ENCODE measurements around the gene UCN2. TPM values are rescaled to one million over a fixed set of nuclear protein-coding genes. Genes with fewer than 3 reads are reported as not detected.

The UCN2 gene
- total RNA-seq, 1 experiment from 2014 or later: 14.9 TPM

DNA sequence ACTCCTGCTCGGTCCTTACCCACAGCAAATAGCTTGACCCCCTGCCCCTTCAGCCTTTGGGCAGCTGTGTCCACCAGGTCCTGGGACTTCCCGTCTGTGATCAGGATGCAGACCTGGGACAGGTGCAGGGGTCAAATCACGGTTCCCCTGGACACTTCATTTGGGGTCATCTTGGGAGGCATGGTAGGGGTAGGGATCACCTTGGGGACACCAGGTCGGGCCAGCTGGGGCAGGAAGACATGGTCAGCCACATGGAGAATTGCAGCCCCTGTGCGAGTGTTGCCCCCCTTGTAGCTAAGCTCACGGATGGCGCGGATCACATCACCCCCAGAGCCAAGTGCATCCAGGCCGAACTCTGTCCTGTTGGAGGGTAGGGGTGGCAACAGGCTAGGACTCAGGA, 29.8 kb upstream of the UCN2 start:
- in situ Hi-C loops (cut with HindIII; ENCODE audit: low pct_unique_long_range_greater_than_20kb, low sequenced_read_pairs): no loop called here

DNA sequence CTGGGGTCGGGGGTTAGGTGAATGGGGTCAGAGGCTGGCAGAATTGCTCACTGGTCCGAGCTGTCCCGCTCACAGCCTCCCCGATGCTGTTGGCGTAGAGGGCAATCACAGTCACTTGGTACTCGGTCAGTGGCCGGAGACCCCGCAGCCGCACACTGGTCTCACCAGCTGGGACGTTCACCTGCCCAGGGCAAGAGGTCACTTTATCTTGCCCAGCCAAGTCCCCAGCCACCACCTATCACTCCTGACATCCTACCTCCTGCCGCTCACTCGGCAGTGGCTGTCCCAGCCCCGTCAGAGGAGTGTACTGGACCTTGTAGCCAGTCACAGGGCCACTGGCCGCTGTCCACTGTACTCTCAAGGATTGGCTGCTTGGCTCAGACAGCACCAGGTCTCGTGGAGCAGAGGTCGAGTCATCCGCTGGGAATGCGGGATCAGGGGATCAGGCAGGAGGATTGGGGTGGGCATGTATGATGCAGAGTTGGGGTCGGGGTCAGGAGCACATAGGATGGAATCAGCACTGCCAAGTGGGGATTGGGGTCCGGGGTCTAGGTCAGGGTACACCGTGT, 29.0 kb upstream of the UCN2 start:
- no peak for DNase-seq (ENCODE audit: low read depth, low spot score)
- in situ Hi-C loops (cut with HindIII; ENCODE audit: low pct_unique_long_range_greater_than_20kb, low sequenced_read_pairs): no loop called here

More for the DNA sequence above, 29.8 kb upstream of the UCN2 start:
- no peak for DNase-seq (ENCODE audit: low read depth, low spot score)

DNA sequence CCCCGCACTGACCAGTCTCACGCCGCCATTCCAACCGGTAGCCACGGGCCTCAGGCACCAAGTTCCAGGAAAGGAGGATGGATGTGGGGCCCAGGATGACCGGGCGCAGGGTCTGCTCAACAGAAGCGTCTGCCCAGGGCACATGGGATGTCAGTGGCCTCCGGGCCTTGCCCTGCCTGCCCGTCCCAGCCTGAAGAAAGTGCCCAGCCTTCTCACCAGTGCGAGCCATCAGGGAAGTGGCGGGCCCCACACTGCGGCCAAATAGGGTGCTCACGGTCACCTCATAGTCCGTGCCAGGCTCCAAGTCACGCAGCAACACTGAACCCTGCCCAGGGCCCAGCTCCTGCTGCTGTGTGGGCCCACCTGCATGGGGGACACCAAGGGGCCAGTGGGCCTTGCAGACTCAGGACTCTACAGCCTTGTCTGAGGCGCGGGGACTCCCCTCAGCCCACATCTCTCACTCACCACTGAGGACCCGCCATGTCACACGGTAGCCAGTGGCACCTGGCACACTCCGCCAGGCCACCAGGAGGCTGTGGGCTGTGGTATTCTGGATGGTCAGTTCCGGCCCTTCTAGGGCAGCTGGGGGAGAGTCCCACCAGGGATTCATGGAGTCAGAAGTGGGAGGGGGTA, 28.4 kb upstream of the UCN2 start:
- in situ Hi-C loops (cut with HindIII; ENCODE audit: low pct_unique_long_range_greater_than_20kb, low sequenced_read_pairs): no loop called here
- DNase-seq (ENCODE audit: low read depth, low spot score): no peak

DNA sequence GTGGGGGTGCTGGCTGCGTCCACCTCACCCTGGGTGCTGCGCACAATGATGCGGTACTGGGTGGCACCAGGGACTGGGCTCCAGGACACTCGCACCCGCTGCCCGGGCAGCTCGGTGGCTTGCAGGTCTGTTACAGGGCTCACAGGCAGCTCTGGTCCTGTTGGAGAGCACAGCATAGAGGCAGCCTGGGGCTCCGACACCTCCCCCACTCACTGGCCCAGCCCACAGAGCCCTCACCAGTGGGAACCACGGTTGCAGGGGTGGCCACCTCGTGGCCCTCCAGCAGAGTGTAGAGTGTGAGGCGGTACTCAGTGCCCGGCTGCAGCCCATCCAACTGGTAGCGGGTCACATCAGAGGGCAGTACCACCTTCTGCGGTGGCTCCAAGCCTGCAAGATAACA, 27.9 kb upstream of the UCN2 start:
- in situ Hi-C loops (cut with HindIII; ENCODE audit: low pct_unique_long_range_greater_than_20kb, low sequenced_read_pairs): no loop called here
- DNase-seq (ENCODE audit: low read depth, low spot score): no peak

DNA sequence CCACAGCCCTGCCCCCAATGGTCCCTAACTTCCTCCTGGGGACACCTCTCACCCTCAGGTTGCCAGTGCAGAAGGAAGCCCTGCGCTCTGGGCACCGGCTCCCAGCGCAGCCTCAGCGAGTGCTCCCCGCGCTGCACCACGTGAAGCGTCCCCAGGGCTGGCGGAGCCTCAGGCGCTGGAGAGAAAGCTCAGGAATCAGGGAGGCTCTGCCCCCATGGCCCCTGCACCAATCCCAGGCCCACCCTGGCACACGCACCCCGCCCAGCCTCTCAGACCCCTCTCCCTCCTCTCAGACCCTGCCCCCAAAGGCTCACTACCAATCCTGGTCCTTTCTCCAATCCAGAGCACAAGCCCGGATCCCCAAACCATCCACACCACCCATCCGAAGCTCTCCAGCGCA, 24.6 kb upstream of the UCN2 start:
- in situ Hi-C loops (cut with HindIII; ENCODE audit: low pct_unique_long_range_greater_than_20kb, low sequenced_read_pairs): no loop called here

DNA sequence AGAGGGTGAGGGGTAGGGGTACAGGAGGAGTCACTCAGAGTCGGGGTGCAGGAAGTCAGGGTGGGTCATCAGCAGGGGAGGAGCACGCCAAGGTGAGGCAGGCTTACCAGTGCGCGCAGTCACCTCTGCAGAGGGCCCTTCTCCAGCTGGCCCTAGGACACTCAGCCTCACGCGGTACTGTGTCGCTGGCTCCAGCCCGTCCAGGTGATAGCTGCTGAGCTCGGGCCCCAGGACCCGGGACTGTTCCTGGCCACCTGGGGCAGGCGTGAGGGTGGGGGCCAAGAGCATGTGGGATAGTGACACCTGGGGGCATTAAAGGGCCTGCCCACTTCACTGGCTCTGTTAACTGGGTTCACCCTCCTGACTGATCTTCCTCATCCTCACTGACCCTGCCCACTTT, 24.1 kb upstream of the UCN2 start:
- no peak for DNase-seq (ENCODE audit: low read depth, low spot score)
- in situ Hi-C loops (cut with HindIII; ENCODE audit: low pct_unique_long_range_greater_than_20kb, low sequenced_read_pairs): no loop called here

More for the DNA sequence above, 24.6 kb upstream of the UCN2 start:
- DNase-seq (ENCODE audit: low read depth, low spot score): no peak

DNA sequence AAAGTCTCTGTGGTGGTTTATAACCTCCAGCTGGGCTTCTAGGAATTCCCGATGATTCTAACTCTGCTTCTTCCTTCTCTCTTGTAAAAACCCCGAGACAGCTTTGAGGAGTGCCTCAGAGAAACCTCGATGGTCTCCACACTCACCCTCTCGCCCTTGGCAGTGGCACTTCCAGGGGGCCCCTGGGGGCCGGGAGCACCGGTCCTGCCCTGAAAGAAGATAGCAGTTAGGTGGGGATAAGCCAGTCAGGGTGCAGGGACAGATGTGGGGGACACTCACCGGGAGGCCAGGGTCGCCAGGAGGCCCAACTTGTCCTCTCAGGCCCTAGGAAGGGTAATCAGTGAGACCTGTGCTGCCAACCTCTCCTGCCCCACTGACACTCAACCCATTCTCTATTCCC, 21.8 kb upstream of the UCN2 start:
- in situ Hi-C loops (cut with HindIII; ENCODE audit: low pct_unique_long_range_greater_than_20kb, low sequenced_read_pairs): no loop called here
- DNase-seq (ENCODE audit: low read depth, low spot score): no peak

DNA sequence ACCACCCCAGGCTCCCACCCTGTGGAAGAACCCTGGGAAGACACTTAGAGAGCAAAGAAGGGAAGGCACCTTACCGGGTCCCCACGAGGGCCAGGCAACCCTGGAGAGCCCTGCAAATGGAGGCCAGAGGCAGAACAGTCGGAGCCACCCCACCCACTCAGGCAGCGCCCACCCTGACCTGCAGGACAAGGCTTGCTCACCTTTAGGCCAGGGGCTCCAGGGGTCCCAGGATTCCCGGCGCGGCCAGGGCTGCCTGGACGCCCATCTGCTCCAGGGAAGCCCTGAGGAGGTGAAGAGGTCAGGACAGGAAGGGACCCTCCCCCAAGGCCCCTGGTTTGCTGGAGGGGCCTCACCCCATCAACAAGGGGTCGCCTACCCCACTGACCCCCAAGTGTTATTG, 21.3 kb upstream of the UCN2 start:
- DNase-seq (ENCODE audit: low read depth, low spot score): no peak
- in situ Hi-C loops (cut with HindIII; ENCODE audit: low pct_unique_long_range_greater_than_20kb, low sequenced_read_pairs): no loop called here

DNA sequence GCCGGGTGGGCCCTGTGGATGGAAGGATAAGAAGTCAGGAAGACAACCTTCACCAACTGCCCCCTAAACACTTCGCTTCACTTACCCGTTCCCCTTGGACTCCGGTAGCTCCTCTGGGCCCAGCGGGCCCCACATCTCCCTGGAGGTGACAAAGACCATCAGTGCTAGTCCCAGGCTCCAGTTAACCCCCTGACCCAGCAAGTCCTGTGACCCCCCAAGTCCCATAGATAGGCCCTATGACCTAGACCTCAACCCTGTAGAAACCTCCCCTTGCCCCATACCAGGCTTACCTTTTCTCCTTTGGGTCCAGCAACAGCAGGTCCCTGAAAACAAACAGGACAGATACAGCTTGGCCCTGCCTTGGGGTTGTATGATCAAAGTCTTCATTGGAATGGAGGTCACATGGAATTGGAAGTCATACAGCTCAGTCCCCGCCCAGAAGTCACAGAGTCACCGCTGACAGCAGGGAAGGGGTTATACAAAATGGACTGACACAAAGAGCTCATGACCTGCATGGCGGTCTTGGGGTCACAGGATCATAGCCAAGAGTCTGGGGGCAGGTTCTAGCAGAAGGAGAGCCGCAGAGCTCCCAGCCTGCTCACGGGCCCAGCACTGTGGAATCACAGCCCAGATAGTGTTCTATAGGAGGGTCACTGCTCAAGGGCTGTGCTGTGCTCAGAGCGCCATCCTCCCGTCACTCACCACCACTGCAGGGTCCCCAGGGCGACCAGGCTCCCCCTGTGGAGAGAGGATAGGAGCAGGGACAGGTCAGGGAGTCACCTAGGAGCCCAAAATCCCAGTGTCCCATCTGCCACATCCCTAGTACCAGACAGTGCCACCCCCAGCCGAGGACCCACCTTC, 18.3 kb upstream of the UCN2 start:
- in situ Hi-C loops (cut with HindIII; ENCODE audit: low pct_unique_long_range_greater_than_20kb, low sequenced_read_pairs): no loop called here
- no peak for DNase-seq (ENCODE audit: low read depth, low spot score)

DNA sequence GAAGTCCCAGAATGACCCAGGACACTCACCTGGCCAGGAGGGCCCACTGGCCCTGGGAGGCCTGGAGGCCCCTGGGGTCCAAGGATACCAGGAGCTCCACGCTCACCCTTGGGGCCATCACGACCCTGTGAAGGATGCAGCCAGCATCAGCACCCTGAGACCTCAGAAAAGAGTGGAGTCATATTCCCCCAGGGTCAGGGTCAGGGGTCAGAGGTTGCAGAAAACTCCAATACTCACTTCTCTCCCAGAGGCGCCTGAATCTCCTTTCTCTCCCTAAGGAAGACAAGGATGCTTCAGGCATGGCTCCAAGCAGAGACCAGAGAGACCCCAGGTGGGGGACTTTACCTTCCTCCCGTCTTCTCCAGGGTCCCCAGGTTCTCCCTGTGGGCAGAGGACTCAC, 13.1 kb upstream of the UCN2 start:
- in situ Hi-C loops (cut with HindIII; ENCODE audit: low pct_unique_long_range_greater_than_20kb, low sequenced_read_pairs): no loop called here
- no peak for DNase-seq (ENCODE audit: low read depth, low spot score)

DNA sequence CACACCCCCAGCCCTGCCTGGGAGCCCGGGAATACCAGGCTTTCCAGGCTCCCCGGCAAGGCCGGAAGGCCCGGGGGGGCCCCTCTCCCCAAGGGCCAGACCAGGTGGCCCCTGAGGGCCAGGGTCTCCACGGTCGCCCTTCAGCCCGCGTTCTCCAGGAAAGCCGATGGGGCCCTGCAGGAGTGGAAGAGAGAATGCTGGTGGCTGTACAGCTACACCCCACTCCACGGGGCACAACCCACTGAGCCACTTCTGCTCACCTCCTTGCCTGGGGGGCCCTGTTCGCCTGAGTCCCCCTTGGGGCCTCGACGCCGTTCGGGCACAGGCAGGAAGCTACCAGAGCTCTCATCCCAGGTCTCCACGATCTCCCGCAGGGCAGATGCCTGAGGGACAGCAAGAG, 11.8 kb upstream of the UCN2 start:
- in situ Hi-C loops (cut with HindIII; ENCODE audit: low pct_unique_long_range_greater_than_20kb, low sequenced_read_pairs): no loop called here

DNA sequence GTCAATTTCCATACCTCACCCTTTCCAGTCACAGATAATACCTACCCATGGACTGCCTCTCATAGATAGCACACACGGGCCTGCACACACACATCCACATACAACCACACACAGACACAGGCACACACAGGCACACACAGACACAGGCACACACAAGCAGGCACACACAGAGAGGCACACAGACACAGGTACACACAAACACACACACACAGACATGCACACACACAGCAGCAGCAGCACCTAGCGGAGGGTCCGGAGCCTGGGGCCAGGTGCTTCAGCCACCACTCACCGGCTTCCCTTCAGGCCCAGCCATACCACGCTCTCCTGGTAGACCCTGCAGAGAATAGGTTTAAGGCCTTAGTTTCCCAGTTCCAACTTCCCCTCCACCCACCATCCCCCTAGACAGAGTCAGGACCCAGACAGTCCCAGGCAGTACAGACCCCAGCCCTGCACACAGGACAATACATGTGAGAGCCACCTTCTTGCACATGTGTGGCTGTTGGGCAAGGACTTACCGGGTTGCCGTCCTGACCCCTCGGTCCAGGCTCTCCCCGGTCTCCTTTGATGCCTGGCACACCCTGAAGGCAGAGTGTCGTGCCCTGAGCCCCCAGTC, 10.5 kb upstream of the UCN2 start:
- no peak for DNase-seq (ENCODE audit: low read depth, low spot score)
- in situ Hi-C loops (cut with HindIII; ENCODE audit: low pct_unique_long_range_greater_than_20kb, low sequenced_read_pairs): no loop called here

More for the DNA sequence above, 11.8 kb upstream of the UCN2 start:
- DNase-seq (ENCODE audit: low read depth, low spot score): no peak

DNA sequence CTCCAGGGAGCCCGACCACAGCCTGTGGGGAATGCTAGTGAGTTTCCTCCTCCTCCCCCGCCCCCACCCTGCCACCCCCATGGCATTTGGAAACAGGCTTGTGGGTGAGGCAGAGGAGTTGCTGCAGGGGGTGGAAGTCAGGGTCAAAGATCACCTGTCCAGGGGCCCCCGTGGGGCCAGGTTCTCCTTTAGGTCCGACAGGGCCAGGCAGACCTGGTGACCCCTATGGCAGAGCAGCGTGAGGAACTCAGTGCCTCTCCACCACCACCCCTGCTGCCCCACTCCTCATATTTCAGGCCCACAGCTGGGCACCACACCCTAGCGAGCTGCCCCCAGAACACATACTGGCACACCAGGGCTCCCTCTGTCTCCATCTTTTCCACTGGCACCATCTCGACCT, 8.9 kb upstream of the UCN2 start:
- in situ Hi-C loops (cut with HindIII; ENCODE audit: low pct_unique_long_range_greater_than_20kb, low sequenced_read_pairs): no loop called here
- no peak for DNase-seq (ENCODE audit: low read depth, low spot score)

DNA sequence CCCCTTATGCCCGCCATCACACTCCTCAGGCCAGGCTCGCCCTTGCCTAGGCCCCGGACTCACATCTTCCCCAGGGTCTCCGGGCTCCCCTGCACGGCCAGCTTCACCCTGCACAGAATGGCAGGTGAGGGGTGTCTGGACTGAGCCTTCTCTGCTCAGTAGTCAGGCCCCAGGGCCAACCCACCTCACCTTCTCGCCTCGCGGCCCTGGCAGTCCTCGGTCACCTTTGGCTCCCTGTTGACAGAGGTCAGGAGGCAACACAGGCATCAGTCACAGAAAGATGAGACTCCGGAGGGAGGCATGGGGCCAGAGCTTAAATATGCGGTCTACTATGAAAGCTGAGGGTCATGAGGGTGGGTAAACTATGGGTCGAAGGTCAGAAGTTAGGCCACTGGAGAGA, 8.4 kb upstream of the UCN2 start:
- DNase-seq (ENCODE audit: low read depth, low spot score): no peak
- in situ Hi-C loops (cut with HindIII; ENCODE audit: low pct_unique_long_range_greater_than_20kb, low sequenced_read_pairs): no loop called here

DNA sequence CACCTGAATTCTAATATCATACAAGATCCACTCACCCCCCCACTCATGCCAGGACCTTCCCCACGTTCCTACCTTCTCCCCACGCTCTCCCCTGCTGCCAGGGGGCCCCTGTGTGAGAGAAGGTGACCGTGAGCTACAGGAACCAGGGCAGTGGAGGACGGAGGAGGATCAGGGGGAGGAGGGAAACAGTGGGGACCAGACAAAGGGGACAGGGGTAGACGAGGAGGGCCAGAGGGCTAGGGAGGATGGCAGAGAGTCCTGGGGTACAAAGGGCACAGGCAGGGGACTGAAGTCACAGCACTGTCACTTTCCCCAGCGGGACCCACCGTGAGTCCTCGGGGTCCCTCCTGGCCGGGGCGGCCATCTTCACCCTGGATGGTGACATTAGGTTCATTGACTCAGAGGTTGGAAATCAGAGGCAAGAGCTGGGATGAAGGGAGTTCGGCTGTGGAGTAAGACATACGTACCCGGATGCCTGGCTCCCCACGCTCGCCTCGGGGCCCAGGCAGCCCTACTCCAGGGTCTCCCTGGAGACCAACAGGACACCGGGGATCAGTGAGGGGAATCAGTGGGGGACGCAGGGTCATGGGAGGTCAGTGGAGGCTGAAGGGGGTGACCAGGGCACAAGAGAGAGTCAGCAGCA, 6.3 kb upstream of the UCN2 start:
- DNase-seq (ENCODE audit: low read depth, low spot score): no peak
- in situ Hi-C loops (cut with HindIII; ENCODE audit: low pct_unique_long_range_greater_than_20kb, low sequenced_read_pairs): no loop called here

DNA sequence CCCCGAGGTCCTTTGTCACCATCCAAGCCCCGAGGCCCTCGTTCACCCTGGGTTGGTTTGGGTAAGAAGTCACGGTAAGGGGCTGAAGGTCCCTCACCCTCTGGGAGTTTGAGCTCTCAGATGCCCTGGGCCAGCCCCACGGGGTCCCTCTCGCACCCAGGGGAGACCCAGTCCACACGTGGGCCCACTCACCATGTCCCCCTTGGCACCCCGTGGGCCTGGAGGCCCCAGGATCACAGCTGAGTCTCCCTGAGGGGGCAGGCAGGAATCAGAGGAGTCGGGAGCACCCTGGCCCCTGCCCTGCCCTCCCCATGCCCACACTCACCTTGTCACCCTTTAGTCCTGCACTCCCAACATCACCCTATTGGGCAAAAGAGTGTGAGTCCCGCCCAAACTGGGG, 5.8 kb upstream of the UCN2 start:
- DNase-seq (ENCODE audit: low read depth, low spot score): no peak
- in situ Hi-C loops (cut with HindIII; ENCODE audit: low pct_unique_long_range_greater_than_20kb, low sequenced_read_pairs): no loop called here

DNA sequence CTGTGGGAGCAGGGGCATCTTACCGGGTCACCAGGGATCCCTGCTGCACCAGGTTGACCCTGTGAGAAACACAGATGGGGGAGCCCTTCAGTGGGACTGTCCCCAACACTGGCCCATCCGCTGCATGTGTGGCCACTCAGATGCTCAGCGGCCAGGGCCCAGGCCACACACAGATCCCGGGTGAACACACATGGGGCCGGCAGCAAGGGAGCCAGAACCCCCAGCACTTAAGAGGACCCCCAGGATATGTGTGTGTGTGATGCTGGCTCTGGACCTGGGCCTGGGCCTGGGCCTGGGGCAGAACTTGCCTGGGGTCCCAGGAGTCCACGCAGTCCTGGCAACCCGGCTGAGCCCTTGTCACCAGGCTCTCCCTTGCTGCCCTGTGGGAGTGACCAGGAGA, 4.9 kb upstream of the UCN2 start:
- in situ Hi-C loops (cut with HindIII; ENCODE audit: low pct_unique_long_range_greater_than_20kb, low sequenced_read_pairs): no loop called here
- no peak for DNase-seq (ENCODE audit: low read depth, low spot score)

DNA sequence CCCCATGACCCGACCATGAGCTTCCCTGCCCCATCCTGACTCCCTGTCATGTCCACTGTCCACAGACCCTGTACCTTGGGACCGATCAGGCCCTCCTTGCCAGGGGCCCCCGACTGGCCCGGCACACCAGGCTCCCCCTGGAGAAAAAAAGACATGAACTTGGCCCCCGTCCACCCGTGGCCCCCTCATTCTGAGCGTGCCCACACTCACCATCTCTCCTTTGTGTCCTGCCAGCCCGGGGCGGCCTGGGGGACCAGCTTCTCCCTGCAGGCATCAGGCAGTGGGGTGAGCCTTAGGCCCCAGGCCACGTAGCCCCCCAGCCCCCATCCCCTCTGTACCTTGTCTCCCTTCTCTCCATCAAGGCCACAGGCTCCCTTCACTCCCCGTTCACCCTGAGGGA, 3.9 kb upstream of the UCN2 start:
- in situ Hi-C loops (cut with HindIII; ENCODE audit: low pct_unique_long_range_greater_than_20kb, low sequenced_read_pairs): no loop called here
- DNase-seq (ENCODE audit: low read depth, low spot score): no peak

Measured in SK-MEL-5 (cell line).